Natural killer cell (primary cell): ENCODE measurements around the gene RNF157. TPM values are rescaled to one million over a fixed set of nuclear protein-coding genes. Genes with fewer than 3 reads are reported as not detected.
A peak's percentile ranks its signal among the peaks of the same experiment; 100 is the strongest.

Experiments
- ATAC-seq, 3 donors: fragments of 150-1000 bp in 2 of 3; fragments of 200-7000 bp in 1 of 3; cut with Tn5 transposase; 1 replicate in 1 of 3; 2 replicates in 2 of 3; pipeline ENCODE4 v1.10.0; 2021; ENCODE audit warnings: mild to moderate bottlenecking in 2 of 3, moderate library complexity in 2 of 3
- DNase-seq, 2 donors: peaks; one replicate each; pipeline versions ENCODE4 v3.0.0 to v3.0.0-alpha.2; 2013 to 2021; ENCODE audit warnings: mixed read lengths in 1 of 2
- H3K27ac ChIP-seq: one replicate; pipeline ENCODE4 v1.5.1; 2013; ENCODE audit warnings: mild to moderate bottlenecking, low read length
- H3K27me3 ChIP-seq: one replicate; pipeline ENCODE4 v1.6.1; 2013; ENCODE audit warnings: low read length; ENCODE audit not compliant: control insufficient read depth, insufficient read depth
- H3K36me3 ChIP-seq: one replicate; pipeline ENCODE4 v1.6.1; 2013; ENCODE audit warnings: low read length; ENCODE audit not compliant: control insufficient read depth, insufficient read depth
- H3K4me1 ChIP-seq: one replicate; pipeline ENCODE4 v1.6.1; 2013; ENCODE audit warnings: low read length; ENCODE audit not compliant: control insufficient read depth, insufficient read depth
- H3K4me3 ChIP-seq: one replicate; pipeline ENCODE4 v1.5.1; 2013; ENCODE audit warnings: low read length
- H3K9me3 ChIP-seq: one replicate; pipeline ENCODE4 v1.6.1; 2013; ENCODE audit warnings: low read length; ENCODE audit not compliant: control insufficient read depth, insufficient read depth
- H3K27ac Mint-ChIP-seq, 2 donors: one replicate each; pipeline ENCODE4 v1.8.0; 2022; ENCODE audit warnings: mild to moderate bottlenecking in 2 of 2, mixed read lengths in 2 of 2, moderate library complexity in 1 of 2
- H3K27me3 Mint-ChIP-seq, 2 donors: one replicate each; pipeline ENCODE4 v1.8.0; 2022; ENCODE audit warnings: low read depth in 2 of 2, mixed read lengths in 2 of 2
- H3K36me3 Mint-ChIP-seq: one replicate; pipeline ENCODE4 v1.8.0; 2022; ENCODE audit warnings: mixed read lengths
- H3K4me1 Mint-ChIP-seq, 2 donors: one replicate each; pipeline ENCODE4 v1.8.0; 2022; ENCODE audit warnings: mixed read lengths in 2 of 2
- H3K4me3 Mint-ChIP-seq: one replicate; pipeline ENCODE4 v1.8.0; 2022; ENCODE audit warnings: mild to moderate bottlenecking, moderate library complexity, mixed read lengths
- H3K9me3 Mint-ChIP-seq, 2 donors: one replicate each; pipeline ENCODE4 v1.8.0; 2022; ENCODE audit warnings: mixed read lengths in 2 of 2
- WGBS: methylation state at CpG from one replicate; pipeline ENCODE4 v1.1.7; 2013; ENCODE audit warnings: missing lambda C conversion rate; ENCODE audit not compliant: insufficient coverage; 5-methylcytosine and 5-hydroxymethylcytosine counted together
- intact Hi-C: fragments of 100-400 bp; cut with micrococcal nuclease; formaldehyde crosslinking; loops from one replicate; pipeline ENCODE4 v1.14.2; 2022
- total RNA-seq, 4 donors: library from RNA; stranded (reverse); fragments of 120-200 nt in 1 of 4; gene quantifications; one replicate each; pipeline versions ENCODE4 v1.2.3 to v1.2.4, GENCODE V29; 2013 to 2022
- TF ChIP-seq, protein P1 (sequence below): fragments of 200-600 bp; IDR thresholded peaks from one replicate; pipeline ENCODE4 v1.8.0; 2022; ENCODE audit warnings: antibody characterized with exemption

The RNF157 gene
- total RNA-seq, 3 donors from 2014 or later (not counting 1 experiment from before 2014, with no cell fraction given): 4.9 to 9.1 (median 8.5) TPM

DNA sequence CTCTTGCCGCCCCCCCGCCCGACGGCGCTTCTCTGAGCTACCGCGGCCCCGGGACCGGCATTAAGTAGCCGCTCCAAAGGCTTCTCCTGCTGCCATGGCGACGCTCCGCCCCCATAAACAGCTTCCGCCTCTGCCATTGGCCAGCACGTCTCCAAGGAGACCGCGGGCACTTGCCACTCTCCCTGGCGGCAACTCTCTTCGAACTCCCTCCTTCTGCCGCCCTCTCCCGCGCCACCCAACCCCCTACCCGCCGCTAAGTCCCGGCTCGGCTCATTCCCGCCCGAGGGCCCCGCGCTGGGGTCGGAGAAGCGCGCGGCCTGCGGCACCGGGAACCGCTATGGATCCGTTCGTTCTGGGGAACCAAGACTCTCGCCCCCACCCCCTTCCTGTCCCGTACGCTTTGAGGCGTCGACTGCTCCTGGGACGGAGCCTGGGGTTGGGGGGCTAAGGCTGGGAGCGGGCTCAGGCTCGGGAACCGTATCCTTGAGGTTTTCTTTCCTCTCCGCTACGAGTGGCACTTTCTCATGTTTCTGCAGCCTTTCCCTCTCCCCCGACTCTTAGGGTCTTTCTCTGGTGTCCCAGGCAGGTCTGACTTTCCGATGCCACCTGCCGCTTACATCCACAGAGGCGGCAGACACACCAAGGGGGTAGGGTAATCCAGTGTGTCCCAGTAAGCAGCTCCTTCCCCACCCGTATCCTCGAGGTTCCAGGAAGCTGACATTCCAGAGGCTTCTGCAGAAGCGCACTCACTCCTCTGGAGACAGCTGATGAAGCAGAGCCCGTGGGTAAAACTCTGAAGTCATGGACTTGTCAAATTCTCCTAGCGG lies 98.9 kb downstream of the RNF157 start, which contains the start of gene FOXJ1:
TSS of gene FOXJ1 (minus strand) at position 34 of the 827 bp plus-strand sequence. CDS start 850 bp downstream, outside the sequence.
- Mint-ChIP-seq H3K4me3 (peak within 1 kb of the TSS; percentile 82), H3K27me3 (peaks cover 0 to 7% of the 10 kb centered on the region in 2 donors), H3K27ac (peak within 1 kb of the TSS; percentile 94 to 95), H3K4me1 (peaks cover 47 to 61% of the 10 kb centered on the region in 2 donors), H3K36me3 (no peaks in the 10 kb centered on the region), H3K9me3 (no peaks in the 10 kb centered on the region)
- Histone ChIP-seq H3K27ac (no peak within 1 kb of the TSS), H3K4me1 (peaks cover 64% of the 10 kb centered on the region), H3K4me3 (peak within 1 kb of the TSS; percentile 48), H3K9me3 (no peaks in the 10 kb centered on the region), H3K27me3 (peaks cover 18% of the 10 kb centered on the region), H3K36me3 (no peaks in the 10 kb centered on the region)
- TF ChIP-seq, protein P1, sequence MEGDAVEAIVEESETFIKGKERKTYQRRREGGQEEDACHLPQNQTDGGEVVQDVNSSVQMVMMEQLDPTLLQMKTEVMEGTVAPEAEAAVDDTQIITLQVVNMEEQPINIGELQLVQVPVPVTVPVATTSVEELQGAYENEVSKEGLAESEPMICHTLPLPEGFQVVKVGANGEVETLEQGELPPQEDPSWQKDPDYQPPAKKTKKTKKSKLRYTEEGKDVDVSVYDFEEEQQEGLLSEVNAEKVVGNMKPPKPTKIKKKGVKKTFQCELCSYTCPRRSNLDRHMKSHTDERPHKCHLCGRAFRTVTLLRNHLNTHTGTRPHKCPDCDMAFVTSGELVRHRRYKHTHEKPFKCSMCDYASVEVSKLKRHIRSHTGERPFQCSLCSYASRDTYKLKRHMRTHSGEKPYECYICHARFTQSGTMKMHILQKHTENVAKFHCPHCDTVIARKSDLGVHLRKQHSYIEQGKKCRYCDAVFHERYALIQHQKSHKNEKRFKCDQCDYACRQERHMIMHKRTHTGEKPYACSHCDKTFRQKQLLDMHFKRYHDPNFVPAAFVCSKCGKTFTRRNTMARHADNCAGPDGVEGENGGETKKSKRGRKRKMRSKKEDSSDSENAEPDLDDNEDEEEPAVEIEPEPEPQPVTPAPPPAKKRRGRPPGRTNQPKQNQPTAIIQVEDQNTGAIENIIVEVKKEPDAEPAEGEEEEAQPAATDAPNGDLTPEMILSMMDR: no peak
- intact Hi-C loops: loop anchor here (2.0 to 5.0 kb wide), 2 partner anchors 41 to 126 kb away; partner anchors contain the start of gene UBALD2
- ATAC-seq (peak; percentile 74 to 82 (median 80)), DNase-seq (peak; percentile 94 to 96)
- 8% methylated on average over 58 of the region's 59 CpGs for WGBS

DNA sequence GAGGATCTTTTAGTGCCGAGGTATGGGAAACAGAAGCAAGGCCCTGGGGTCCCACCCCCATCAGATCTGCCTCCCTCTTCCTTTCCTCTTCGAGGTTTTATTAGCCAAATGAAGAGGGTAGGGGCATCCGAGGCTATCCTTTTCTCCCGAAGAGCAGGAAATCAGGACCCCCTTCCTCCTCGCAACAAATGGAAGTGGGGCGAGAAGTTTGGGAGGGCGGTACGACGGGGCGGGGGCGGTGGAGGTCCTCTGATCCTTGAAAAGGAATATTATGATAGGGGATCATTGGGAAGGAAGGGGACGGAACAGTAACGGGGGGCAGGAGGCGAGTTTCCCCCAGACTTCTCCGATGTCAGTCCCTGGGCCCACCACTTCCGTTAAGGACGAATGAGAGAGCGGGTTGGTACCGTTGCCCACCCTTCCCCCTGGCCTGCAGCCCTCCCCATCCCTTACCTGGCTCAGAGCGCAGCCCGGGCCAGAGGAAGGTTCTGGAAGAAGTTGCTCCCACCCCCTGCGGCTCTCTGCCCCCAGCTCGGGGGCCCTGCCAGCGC lies 99.6 kb downstream of the RNF157 start:
- Histone ChIP-seq H3K4me3 (peak overlapping the region; percentile 48), H3K27me3 (peaks cover 18% of the 10 kb centered on the region), H3K4me1 (peaks cover 57% of the 10 kb centered on the region), H3K27ac (no peak overlapping the region), H3K9me3 (no peaks in the 10 kb centered on the region), H3K36me3 (no peaks in the 10 kb centered on the region)
- H3K36me3 Mint-ChIP-seq: no peaks in the 10 kb centered on the region
- H3K27me3 Mint-ChIP-seq: peaks cover 0 to 7% of the 10 kb centered on the region in 2 donors
- ATAC-seq (no peak), DNase-seq (no peak)
- no peaks in the 10 kb centered on the region for H3K9me3 Mint-ChIP-seq
- H3K27ac Mint-ChIP-seq: peak overlapping the region; percentile 94 to 95
- TF ChIP-seq, protein P1: no peak
- peak overlapping the region; percentile 82 for H3K4me3 Mint-ChIP-seq
- WGBS: 5% methylated on average over 20 of the region's 24 CpGs
- peaks cover 40 to 54% of the 10 kb centered on the region in 2 donors for H3K4me1 Mint-ChIP-seq
- intact Hi-C loops: loop anchor here (5.0 kb wide), 1 partner anchor 127 kb away; the partner anchor contains the start of gene UBALD2

DNA sequence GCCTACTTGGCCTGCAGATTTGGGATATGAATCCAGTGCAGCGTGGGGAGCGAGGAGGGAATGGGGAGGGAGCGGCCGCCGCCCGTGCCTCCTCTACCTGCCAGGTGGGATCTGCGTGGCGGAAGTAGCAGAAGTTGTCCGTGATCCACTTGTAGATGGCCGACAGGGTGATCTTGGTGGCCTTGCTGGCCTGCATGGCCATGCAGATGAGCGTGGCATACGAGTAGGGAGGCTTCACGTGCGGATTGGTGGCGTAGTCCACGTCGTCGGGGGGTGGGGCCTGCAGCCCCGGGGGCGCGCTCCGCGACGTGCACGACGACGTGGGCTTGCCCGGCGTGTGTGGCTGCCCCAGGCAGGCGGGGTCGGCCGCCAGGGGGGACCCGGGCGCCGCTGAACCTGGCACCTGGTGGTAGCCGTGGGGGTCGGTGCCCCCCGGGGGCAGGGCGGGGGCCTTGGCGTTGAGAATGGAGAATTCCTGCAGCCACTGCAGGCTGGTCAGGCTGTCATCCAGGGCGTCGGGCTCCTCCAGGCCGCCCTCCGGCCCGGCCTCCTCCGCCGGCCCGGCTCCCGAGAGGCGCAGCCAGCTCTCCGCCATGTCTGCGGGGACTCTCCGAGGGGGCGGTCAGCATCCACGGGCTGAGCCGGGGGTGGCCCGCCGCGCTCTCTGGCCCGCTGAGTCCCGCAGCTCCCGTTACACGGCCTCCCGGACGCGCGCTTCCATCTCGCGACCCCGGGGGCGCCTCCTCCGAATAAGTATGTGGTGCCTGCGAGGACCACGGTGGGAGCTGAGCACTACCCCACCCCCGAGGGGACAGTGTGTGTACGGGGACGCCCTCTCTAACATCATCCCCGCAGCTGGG lies 100.3 kb downstream of the RNF157 start:
- Mint-ChIP-seq H3K4me1 (peaks cover 33 to 52% of the 10 kb centered on the region in 2 donors), H3K9me3 (no peaks in the 10 kb centered on the region), H3K4me3 (peak overlapping the region; percentile 78), H3K27ac (peak overlapping the region in 1 of 2 donors; percentile 95), H3K36me3 (no peaks in the 10 kb centered on the region), H3K27me3 (peaks cover 0 to 7% of the 10 kb centered on the region in 2 donors)
- H3K4me1 ChIP-seq: peaks cover 50% of the 10 kb centered on the region
- no peaks in the 10 kb centered on the region for H3K9me3 ChIP-seq
- WGBS: 20% methylated on average over 77 of the region's 78 CpGs
- ATAC-seq (peak; percentile 43 to 69 (median 55)), DNase-seq (peak; percentile 44 to 72)
- no peak overlapping the region for H3K4me3 ChIP-seq
- H3K36me3 ChIP-seq: no peaks in the 10 kb centered on the region
- TF ChIP-seq, protein P1: peak; percentile 24
- no peak overlapping the region for H3K27ac ChIP-seq
- intact Hi-C loops: loop anchor here (5.0 kb wide), 1 partner anchor 127 kb away; the partner anchor contains the start of gene UBALD2
- H3K27me3 ChIP-seq: peaks cover 18% of the 10 kb centered on the region
